Measurements from ENCODE around the gene MRAS. TPM values are rescaled to one million over a fixed set of nuclear protein-coding genes. Genes with fewer than 3 reads are reported as not detected.
"Not testable (repeated sequence)": the region's sequence is repeated elsewhere in the genome, so short reads cannot be mapped to it uniquely, and the experiment has no call there.

The MRAS gene
- total RNA-seq, 1 experiment from 2014 or later, result 29.6 TPM

GRCh38 chr3:138418601-138419206 lies 70.3 kb downstream of the MRAS start:
- DNase-seq (ENCODE audit: low read depth), result no peak

GRCh38 chr3:138423316-138423715 lies 74.9 kb downstream of the MRAS start:
- no peak for DNase-seq (ENCODE audit: low read depth)

- DNase-seq (ENCODE audit: low read depth), result no peak
Observed at GRCh38 chr3:138424323-138424722, 75.9 kb downstream of the MRAS start.

GRCh38 chr3:138426211-138426610 lies 77.8 kb downstream of the MRAS start:
- DNase-seq (ENCODE audit: low read depth), result no peak

GRCh38 chr3:138426754-138427153 lies 78.4 kb downstream of the MRAS start:
- DNase-seq (ENCODE audit: low read depth), result not testable (repeated sequence)

GRCh38 chr3:138429665-138430064 lies 81.3 kb downstream of the MRAS start:
- no peak for DNase-seq (ENCODE audit: low read depth)

- DNase-seq (ENCODE audit: low read depth), result no peak
Observed at GRCh38 chr3:138432576-138433240, 84.3 kb downstream of the MRAS start.

- no peak for DNase-seq (ENCODE audit: low read depth)
Observed at GRCh38 chr3:138433892-138434275, 85.5 kb downstream of the MRAS start.

GRCh38 chr3:138434276-138434874 lies 86.0 kb downstream of the MRAS start, which contains the start of gene ESYT3:
Gene ESYT3, plus strand, starts transcription at chr3:138434616. Its CDS starts 183 bp downstream, at chr3:138434799.
- peak; percentile 46 for DNase-seq (ENCODE audit: low read depth)

- no peak for DNase-seq (ENCODE audit: low read depth)
Observed at GRCh38 chr3:138434875-138435772, 86.7 kb downstream of the MRAS start.

- DNase-seq (ENCODE audit: low read depth), result no peak
Observed at GRCh38 chr3:138435840-138436239, 87.5 kb downstream of the MRAS start.

GRCh38 chr3:138437281-138437680 lies 88.9 kb downstream of the MRAS start:
- DNase-seq (ENCODE audit: low read depth), result no peak

GRCh38 chr3:138438896-138439295 lies 90.5 kb downstream of the MRAS start:
- DNase-seq (ENCODE audit: low read depth), result peak; percentile 37

GRCh38 chr3:138439646-138440045 lies 91.3 kb downstream of the MRAS start:
- peak; percentile 50 for DNase-seq (ENCODE audit: low read depth)

- no peak for DNase-seq (ENCODE audit: low read depth)
Observed at GRCh38 chr3:138440121-138440521, 91.7 kb downstream of the MRAS start.

GRCh38 chr3:138440596-138440995 lies 92.2 kb downstream of the MRAS start:
- DNase-seq (ENCODE audit: low read depth), result no peak

- DNase-seq (ENCODE audit: low read depth), result no peak
Observed at GRCh38 chr3:138441256-138441655, 92.9 kb downstream of the MRAS start.

GRCh38 chr3:138441742-138442141 lies 93.4 kb downstream of the MRAS start:
- DNase-seq (ENCODE audit: low read depth), result peak; percentile 58

GRCh38 chr3:138442433-138442832 lies 94.1 kb downstream of the MRAS start:
- DNase-seq (ENCODE audit: low read depth), result peak; percentile 81

- no peak for DNase-seq (ENCODE audit: low read depth)
Observed at GRCh38 chr3:138443091-138443490, 94.7 kb downstream of the MRAS start.

GRCh38 chr3:138443521-138444503 lies 95.4 kb downstream of the MRAS start:
- no peak for DNase-seq (ENCODE audit: low read depth)
